ENCODE measurements around the gene DDX1. TPM values are rescaled to one million over a fixed set of nuclear protein-coding genes. Genes with fewer than 3 reads are reported as not detected.
"Not testable (repeated sequence)": the region's sequence is repeated elsewhere in the genome, so short reads cannot be mapped to it uniquely, and the experiment has no call there.

Gene DDX1
- total RNA-seq, 1 experiment from 2014 or later: 115 TPM

- DNase-seq (ENCODE audit: low spot score) (no peak), ATAC-seq (no peak)
- peaks cover 59% of the 10 kb centered on the region for H3K36me3 Mint-ChIP-seq
- H3K27me3 Mint-ChIP-seq (ENCODE audit: low read depth): no peaks in the 10 kb centered on the region
- POLR2A ChIA-PET: no interaction called here
- CTCF ChIA-PET: no interaction called here
- H3K4me1 Mint-ChIP-seq: no peaks in the 10 kb centered on the region
- H3K4me3 Mint-ChIP-seq: no peak overlapping the region
- H3K27ac Mint-ChIP-seq: no peak overlapping the region
- H3K9me3 Mint-ChIP-seq: peaks cover 8% of the 10 kb centered on the region
- TF ChIP-seq E2F1 (CRISPR knock-in tag; IDR thresholded peaks at IDR 0.05) (no peak), ZNF425 (CRISPR knock-in tag; conservative IDR thresholded peaks at IDR 0.05) (no peak), NFYB (CRISPR knock-in tag; conservative IDR thresholded peaks at IDR 0.05; ENCODE audit: low read depth) (no peak), RELA (CRISPR knock-in tag; IDR thresholded peaks at IDR 0.05; ENCODE audit: borderline replicate concordance) (no peak), IRF2 (CRISPR knock-in tag; IDR thresholded peaks at IDR 0.05; ENCODE audit: borderline replicate concordance, low read depth) (no peak), NFE2L1 (CRISPR knock-in tag; IDR thresholded peaks at IDR 0.05) (no peak), USF1 (CRISPR knock-in tag; IDR thresholded peaks at IDR 0.05) (no peak), TEAD1 (CRISPR knock-in tag; IDR thresholded peaks at IDR 0.05) (no peak), ESRRA (CRISPR knock-in tag; IDR thresholded peaks at IDR 0.05; ENCODE audit: borderline replicate concordance) (no peak), FOXP1 (CRISPR knock-in tag; IDR thresholded peaks at IDR 0.05; ENCODE audit: borderline replicate concordance) (no peak)
Measured at GRCh38 chr2:15620340-15620739, 28.7 kb downstream of the DDX1 start.

GRCh38 chr2:15620857-15621471 lies 29.3 kb downstream of the DDX1 start:
- ATAC-seq: no peak
- Mint-ChIP-seq H3K4me1 (no peaks in the 10 kb centered on the region), H3K4me3 (no peak overlapping the region), H3K36me3 (peaks cover 61% of the 10 kb centered on the region), H3K27me3 (ENCODE audit: low read depth) (no peaks in the 10 kb centered on the region), H3K27ac (no peak overlapping the region), H3K9me3 (peaks cover 8% of the 10 kb centered on the region)
- ChIA-PET POLR2A (no interaction called here), CTCF (no interaction called here)
- TF ChIP-seq AR (CRISPR knock-in tag; IDR thresholded peaks at IDR 0.05) (no peak), GTF2I (CRISPR knock-in tag; conservative IDR thresholded peaks at IDR 0.05) (no peak), ELF4 (CRISPR knock-in tag; IDR thresholded peaks at IDR 0.05; ENCODE audit: low read depth) (no peak)
- DNase-seq (ENCODE audit: low spot score): no peak

GRCh38 chr2:15621472-15621870 lies 29.8 kb downstream of the DDX1 start:
- H3K4me1 Mint-ChIP-seq; CTCF ChIA-PET; H3K27me3 Mint-ChIP-seq (ENCODE audit: low read depth); H3K9me3 Mint-ChIP-seq; POLR2A ChIA-PET; DNase-seq (ENCODE audit: low spot score); H3K27ac Mint-ChIP-seq; H3K4me3 Mint-ChIP-seq; ATAC-seq: not testable (repeated sequence)
- peaks cover 61% of the 10 kb centered on the region for H3K36me3 Mint-ChIP-seq

Measured in WTC11 (cell line).